SK-N-SH (cell line): ENCODE data around the gene ITGB8. TPM values are rescaled to one million over a fixed set of nuclear protein-coding genes. Genes with fewer than 3 reads are reported as not detected.
"Not testable (repeated sequence)": the region's sequence is repeated elsewhere in the genome, so short reads cannot be mapped to it uniquely, and the experiment has no call there.

Experiments used
- CTCF ChIA-PET: fragments of 300-600, 350-600 bp; formaldehyde crosslinking; extraction: SDS; loops from one replicate; lab custom pipeline; 2021; lab: Yijun Ruan, JAX
- POLR2A ChIA-PET: fragments of 350-600 bp; sonication (Branson Sonifier 250); formaldehyde crosslinking; extraction: SDS; loops from one replicate; lab custom pipeline; 2020; ENCODE audit warnings: antibody characterized with exemption, inconsistent platforms; lab: Yijun Ruan, JAX
- DNase-seq: peaks from one replicate; pipeline ENCODE4 v3.0.0; 2012
- H2AFZ ChIP-seq: fragments of 200-600 bp; sonication (generic); 2 replicates; pipeline ENCODE4 v1.8.1; 2016; ENCODE audit warnings: antibody characterized with exemption, mild to moderate bottlenecking, low read depth
- H3F3A ChIP-seq: fragments of 200-600 bp; sonication (generic); replicated peaks from 2 replicates; pipeline ENCODE3; 2016; ENCODE audit warnings: antibody characterized with exemption, mild to moderate bottlenecking; ENCODE audit not compliant: insufficient read depth
- H3K27ac ChIP-seq, 2 experiments: fragments of 200-500 bp in 1 of 2; fragments of 200-600 bp in 1 of 2; sonication (Bioruptor generic) in 1 of 2; sonication (generic), shearing (Covaris generic) in 1 of 2; 2 replicates each; pipeline versions ENCODE4 v1.5.1 to v1.6.1; 2014 to 2016; ENCODE audit warnings: low read depth in 2 of 2, inconsistent platforms in 1 of 2, low read length in 1 of 2, mild to moderate bottlenecking in 1 of 2, mixed read lengths in 1 of 2
- H3K27me3 ChIP-seq: fragments of 200-600 bp; sonication (generic), shearing (Covaris generic); 2 replicates; pipeline ENCODE4 v1.6.1; 2016; ENCODE audit warnings: mixed run types; ENCODE audit not compliant: insufficient read depth
- H3K36me3 ChIP-seq, 2 experiments: fragments of 200-500 bp in 1 of 2; fragments of 200-600 bp in 1 of 2; sonication (Bioruptor generic) in 1 of 2; sonication (generic) in 1 of 2; replicated peaks in 1 of 2; 2 replicates each; pipeline versions ENCODE3 to v1.5.1; 2014 to 2016; ENCODE audit warnings: low read length in 1 of 2, mild to moderate bottlenecking in 1 of 2; ENCODE audit not compliant: insufficient read depth in 2 of 2, control insufficient read depth in 1 of 2
- H3K4me1 ChIP-seq, 2 experiments: fragments of 200-500 bp in 1 of 2; fragments of 200-600 bp in 1 of 2; sonication (Bioruptor generic) in 1 of 2; sonication (generic), shearing (Covaris generic) in 1 of 2; 2 replicates each; pipeline versions ENCODE4 v1.5.1 to v1.6.1; 2014 to 2016; ENCODE audit warnings: low read depth in 1 of 2, low read length in 1 of 2, mixed run types in 1 of 2; ENCODE audit not compliant: insufficient read depth in 2 of 2, control insufficient read depth in 1 of 2
- H3K4me2 ChIP-seq: fragments of 200-600 bp; sonication (generic), shearing (Covaris generic); 2 replicates; pipeline ENCODE4 v1.6.1; 2017; ENCODE audit warnings: mixed run types
- H3K4me3 ChIP-seq, 2 experiments: fragments of 200-500 bp in 1 of 2; fragments of 200-600 bp in 1 of 2; sonication (Bioruptor generic) in 1 of 2; sonication (generic), shearing (Covaris generic) in 1 of 2; 2 replicates each; pipeline versions ENCODE4 v1.5.1 to v1.8.1; 2014 to 2016; ENCODE audit warnings: low read depth in 2 of 2, inconsistent platforms in 1 of 2, low read length in 1 of 2, mild to moderate bottlenecking in 1 of 2, mixed read lengths in 1 of 2, moderate library complexity in 1 of 2
- H3K79me2 ChIP-seq: fragments of 200-600 bp; sonication (generic); 2 replicates; pipeline ENCODE4 v1.8.1; 2017; ENCODE audit warnings: mild to moderate bottlenecking; ENCODE audit not compliant: insufficient read depth
- H3K9ac ChIP-seq: fragments of 200-600 bp; sonication (generic); 2 replicates; pipeline ENCODE4 v1.6.1; 2017; ENCODE audit warnings: mixed run types
- H3K9me2 ChIP-seq: fragments of 200-600 bp; sonication (generic); 2 replicates; pipeline ENCODE4 v1.6.1; 2017; ENCODE audit warnings: mixed run types
- H3K9me3 ChIP-seq: fragments of 200-600 bp; sonication (generic); 2 replicates; pipeline ENCODE4 v1.6.1; 2017; ENCODE audit warnings: mixed run types, mild to moderate bottlenecking, moderate library complexity
- H4K20me1 ChIP-seq: fragments of 200-600 bp; sonication (generic); 2 replicates; pipeline ENCODE4 v1.6.1; 2017; ENCODE audit warnings: mild to moderate bottlenecking, mixed run types; ENCODE audit not compliant: insufficient read depth
- ELF1 ChIP-seq: IDR thresholded peaks from 2 replicates; pipeline ENCODE4 v1.4.0; 2012
- FOXJ3 ChIP-seq: sonication (generic); formaldehyde crosslinking; IDR thresholded peaks from 2 replicates; pipeline ENCODE4 v1.5.1; 2020; ENCODE audit warnings: mild to moderate bottlenecking, missing genetic modification reagents
- FOXM1 ChIP-seq: IDR thresholded peaks from 2 replicates; pipeline ENCODE4 v1.4.0; 2012; ENCODE audit warnings: low read depth, mild to moderate bottlenecking
- GABPA ChIP-seq: IDR thresholded peaks from 2 replicates; pipeline ENCODE4 v1.4.0; 2012; ENCODE audit warnings: low read depth, mild to moderate bottlenecking
- GATA2 ChIP-seq: sonication (generic); formaldehyde crosslinking; IDR thresholded peaks from 2 replicates; pipeline ENCODE4 v1.5.0; 2020; ENCODE audit warnings: mild to moderate bottlenecking, missing genetic modification reagents
- IRF3 ChIP-seq: fragments of 150-350 bp; IDR thresholded peaks from 2 replicates; pipeline ENCODE4 v1.6.1; 2016; ENCODE audit warnings: mild to moderate bottlenecking, low read depth, low read length
- JUND ChIP-seq: IDR thresholded peaks from 2 replicates; pipeline ENCODE4 v1.4.0; 2012
- MEF2A ChIP-seq: IDR thresholded peaks from 2 replicates; pipeline ENCODE4 v1.4.0; 2012; ENCODE audit warnings: low read depth, borderline replicate concordance
- MXI1 ChIP-seq: IDR thresholded peaks from 2 replicates; pipeline ENCODE4 v1.6.1; 2012; ENCODE audit warnings: mild to moderate bottlenecking, low read depth, low read length, improper control_type of control experiment
- POLR2AphosphoS5 ChIP-seq: IDR thresholded peaks from 2 replicates; pipeline ENCODE4 v1.6.1; 2012; ENCODE audit warnings: low read depth, low read length
- RAD21 ChIP-seq: IDR thresholded peaks from 2 replicates; pipeline ENCODE4 v1.6.1; 2012; ENCODE audit warnings: mild to moderate bottlenecking, low read length
- RFX5 ChIP-seq: IDR thresholded peaks from 2 replicates; pipeline ENCODE4 v1.6.1; 2012; ENCODE audit warnings: mild to moderate bottlenecking, improper control_type of control experiment, low read length
- SMC3 ChIP-seq: IDR thresholded peaks from 2 replicates; pipeline ENCODE4 v1.6.1; 2012; ENCODE audit warnings: low read depth, low read length, improper control_type of control experiment
- TCF12 ChIP-seq: IDR thresholded peaks from 2 replicates; pipeline ENCODE4 v1.4.0; 2012
- TEAD4 ChIP-seq: IDR thresholded peaks from 2 replicates; pipeline ENCODE4 v1.4.0; 2012; ENCODE audit warnings: mild to moderate bottlenecking, borderline replicate concordance; ENCODE audit not compliant: insufficient read depth
- USF2 ChIP-seq: fragments of 150-350 bp; IDR thresholded peaks from 2 replicates; pipeline ENCODE4 v1.6.1; 2017; ENCODE audit warnings: antibody characterized with exemption, low read length, low read depth, borderline replicate concordance
- YY1 ChIP-seq: IDR thresholded peaks from 2 replicates; pipeline ENCODE4 v1.4.0; 2012; ENCODE audit warnings: low read depth, mild to moderate bottlenecking
- WGBS: methylation state at CpG from one replicate; pipeline ENCODE4 v1.1.6; 2017; ENCODE audit warnings: low lambda C conversion rate; 5-methylcytosine and 5-hydroxymethylcytosine counted together
- polyA plus RNA-seq, 3 experiments: library from polyadenylated mRNA; depleted of rRNA; stranded (reverse); fragments of >200 nt; gene quantifications; 2 replicates each; pipeline ENCODE4 v1.2.3, GENCODE V29; 2012
- TF ChIP-seq, protein P1 (sequence below): IDR thresholded peaks from 2 replicates; pipeline ENCODE4 v1.6.1; 2012; ENCODE audit warnings: mild to moderate bottlenecking, low read depth, low read length, moderate library complexity
- TF ChIP-seq, protein P2 (sequence below): fragments of 200-600 bp; sonication (generic); IDR thresholded peaks from 2 replicates; pipeline ENCODE4 v1.6.1; 2017; ENCODE audit warnings: antibody characterized with exemption, mild to moderate bottlenecking, moderate library complexity

ITGB8 gene
- polyA plus RNA-seq, 1 of the 3 experiments (the other 2 are of a cell fraction): 0.62 TPM

DNA sequence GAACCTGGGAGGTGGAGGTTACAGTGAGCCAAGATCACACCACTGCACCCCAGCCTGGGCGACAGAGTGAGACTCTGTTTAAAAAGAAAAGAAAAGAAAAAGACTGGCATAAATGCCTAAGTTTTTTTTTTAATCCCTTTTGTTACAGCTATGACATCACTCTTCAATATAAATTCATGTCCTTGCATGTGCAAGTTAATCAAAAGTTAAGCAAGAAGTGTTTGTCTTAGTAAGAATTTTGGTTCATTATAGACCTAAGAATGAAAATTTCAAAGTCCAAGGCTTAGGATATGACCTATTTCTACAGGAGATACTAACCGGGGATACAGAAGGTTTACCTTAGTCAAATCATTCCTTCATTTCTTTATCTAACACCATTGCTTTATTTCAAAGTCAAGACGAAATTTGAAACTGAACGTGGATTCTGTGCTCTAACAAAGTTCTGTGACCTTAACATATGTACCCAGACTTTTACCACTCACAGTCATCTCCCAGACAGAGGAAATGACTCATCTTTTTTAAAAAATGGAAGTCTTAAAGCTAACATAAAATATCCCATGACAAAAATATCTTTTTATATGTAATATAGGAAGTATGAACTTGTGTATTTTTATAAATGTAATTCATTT lies 29.3 kb upstream of the ITGB8 start (continued):
- TF ChIP-seq, protein P1, sequence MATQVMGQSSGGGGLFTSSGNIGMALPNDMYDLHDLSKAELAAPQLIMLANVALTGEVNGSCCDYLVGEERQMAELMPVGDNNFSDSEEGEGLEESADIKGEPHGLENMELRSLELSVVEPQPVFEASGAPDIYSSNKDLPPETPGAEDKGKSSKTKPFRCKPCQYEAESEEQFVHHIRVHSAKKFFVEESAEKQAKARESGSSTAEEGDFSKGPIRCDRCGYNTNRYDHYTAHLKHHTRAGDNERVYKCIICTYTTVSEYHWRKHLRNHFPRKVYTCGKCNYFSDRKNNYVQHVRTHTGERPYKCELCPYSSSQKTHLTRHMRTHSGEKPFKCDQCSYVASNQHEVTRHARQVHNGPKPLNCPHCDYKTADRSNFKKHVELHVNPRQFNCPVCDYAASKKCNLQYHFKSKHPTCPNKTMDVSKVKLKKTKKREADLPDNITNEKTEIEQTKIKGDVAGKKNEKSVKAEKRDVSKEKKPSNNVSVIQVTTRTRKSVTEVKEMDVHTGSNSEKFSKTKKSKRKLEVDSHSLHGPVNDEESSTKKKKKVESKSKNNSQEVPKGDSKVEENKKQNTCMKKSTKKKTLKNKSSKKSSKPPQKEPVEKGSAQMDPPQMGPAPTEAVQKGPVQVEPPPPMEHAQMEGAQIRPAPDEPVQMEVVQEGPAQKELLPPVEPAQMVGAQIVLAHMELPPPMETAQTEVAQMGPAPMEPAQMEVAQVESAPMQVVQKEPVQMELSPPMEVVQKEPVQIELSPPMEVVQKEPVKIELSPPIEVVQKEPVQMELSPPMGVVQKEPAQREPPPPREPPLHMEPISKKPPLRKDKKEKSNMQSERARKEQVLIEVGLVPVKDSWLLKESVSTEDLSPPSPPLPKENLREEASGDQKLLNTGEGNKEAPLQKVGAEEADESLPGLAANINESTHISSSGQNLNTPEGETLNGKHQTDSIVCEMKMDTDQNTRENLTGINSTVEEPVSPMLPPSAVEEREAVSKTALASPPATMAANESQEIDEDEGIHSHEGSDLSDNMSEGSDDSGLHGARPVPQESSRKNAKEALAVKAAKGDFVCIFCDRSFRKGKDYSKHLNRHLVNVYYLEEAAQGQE: no peak
- TF ChIP-seq GATA2 (no peak), RAD21 (no peak), MXI1 (no peak), FOXM1 (no peak), TCF12 (peak; percentile 68), ELF1 (no peak), USF2 (no peak), YY1 (peak; percentile 23; the same call in 1 of the 2 replicates), RFX5 (no peak), FOXJ3 (no peak), JUND (peak; percentile 80), MEF2A (no peak), POLR2AphosphoS5 (no peak), SMC3 (no peak), IRF3 (no peak), TEAD4 (no peak), GABPA (no peak)
- TF ChIP-seq, protein P2, sequence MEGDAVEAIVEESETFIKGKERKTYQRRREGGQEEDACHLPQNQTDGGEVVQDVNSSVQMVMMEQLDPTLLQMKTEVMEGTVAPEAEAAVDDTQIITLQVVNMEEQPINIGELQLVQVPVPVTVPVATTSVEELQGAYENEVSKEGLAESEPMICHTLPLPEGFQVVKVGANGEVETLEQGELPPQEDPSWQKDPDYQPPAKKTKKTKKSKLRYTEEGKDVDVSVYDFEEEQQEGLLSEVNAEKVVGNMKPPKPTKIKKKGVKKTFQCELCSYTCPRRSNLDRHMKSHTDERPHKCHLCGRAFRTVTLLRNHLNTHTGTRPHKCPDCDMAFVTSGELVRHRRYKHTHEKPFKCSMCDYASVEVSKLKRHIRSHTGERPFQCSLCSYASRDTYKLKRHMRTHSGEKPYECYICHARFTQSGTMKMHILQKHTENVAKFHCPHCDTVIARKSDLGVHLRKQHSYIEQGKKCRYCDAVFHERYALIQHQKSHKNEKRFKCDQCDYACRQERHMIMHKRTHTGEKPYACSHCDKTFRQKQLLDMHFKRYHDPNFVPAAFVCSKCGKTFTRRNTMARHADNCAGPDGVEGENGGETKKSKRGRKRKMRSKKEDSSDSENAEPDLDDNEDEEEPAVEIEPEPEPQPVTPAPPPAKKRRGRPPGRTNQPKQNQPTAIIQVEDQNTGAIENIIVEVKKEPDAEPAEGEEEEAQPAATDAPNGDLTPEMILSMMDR: no peak

DNA sequence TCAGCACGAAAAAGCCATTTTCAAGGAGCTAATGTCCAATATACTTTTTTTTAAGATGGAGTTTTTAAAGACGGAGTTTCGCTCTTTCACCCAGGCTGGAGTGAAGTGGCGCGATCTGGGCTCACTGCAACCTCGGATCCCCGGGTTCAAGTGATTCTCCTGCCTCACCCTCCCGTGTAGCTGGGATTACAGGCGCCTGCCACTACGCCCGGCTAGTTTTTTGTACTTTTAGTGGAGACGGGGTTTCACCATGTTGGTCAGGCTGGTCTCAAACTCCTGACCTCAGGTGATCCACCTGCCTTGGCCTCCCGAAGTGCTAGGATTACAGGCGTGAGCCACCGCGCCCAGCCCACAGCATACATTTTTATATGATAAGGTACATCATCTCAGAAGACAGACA lies 28.4 kb upstream of the ITGB8 start:
- 94% methylated on average over 16 of the region's 16 CpGs for WGBS

More for the DNA sequence above, 28.4 kb upstream of the ITGB8 start:
- POLR2A ChIA-PET, DNase-seq, H3K4me3 ChIP-seq, H3K79me2 ChIP-seq, H3K9me2 ChIP-seq, H3K27me3 ChIP-seq, H4K20me1 ChIP-seq, H3K4me2 ChIP-seq, H3K9me3 ChIP-seq, H2AFZ ChIP-seq, H3K36me3 ChIP-seq, H3K9ac ChIP-seq: not testable (repeated sequence)
- Histone ChIP-seq H3K4me1 (peaks cover 0 to 16% of the 10 kb centered on the region in 2 experiments; a peak in 3 of 4 replicates), H3F3A (peaks cover 28% of the 10 kb centered on the region), H3K27ac (peak overlapping the region in 1 of 2 experiments; percentile 83; a peak in 1 of 4 replicates)
- CTCF ChIA-PET: interaction anchor here (0.7 to 2.4 kb wide), 5 partner anchors 9 to 555 kb away, joined by 3 to 6 read pairs (median 4); no protein-coding TSS in a partner anchor
